Astrocyte of the hippocampus (primary cell): ENCODE data around the gene CDH1.
"Not testable (repeated sequence)": the region's sequence is repeated elsewhere in the genome, so short reads cannot be mapped to it uniquely, and the experiment has no call there.

Experiments used
- DNase-seq: peaks from one replicate; pipeline ENCODE4 v3.0.0; 2011; ENCODE audit warnings: low read depth, low spot score

CDH1 gene

DNA sequence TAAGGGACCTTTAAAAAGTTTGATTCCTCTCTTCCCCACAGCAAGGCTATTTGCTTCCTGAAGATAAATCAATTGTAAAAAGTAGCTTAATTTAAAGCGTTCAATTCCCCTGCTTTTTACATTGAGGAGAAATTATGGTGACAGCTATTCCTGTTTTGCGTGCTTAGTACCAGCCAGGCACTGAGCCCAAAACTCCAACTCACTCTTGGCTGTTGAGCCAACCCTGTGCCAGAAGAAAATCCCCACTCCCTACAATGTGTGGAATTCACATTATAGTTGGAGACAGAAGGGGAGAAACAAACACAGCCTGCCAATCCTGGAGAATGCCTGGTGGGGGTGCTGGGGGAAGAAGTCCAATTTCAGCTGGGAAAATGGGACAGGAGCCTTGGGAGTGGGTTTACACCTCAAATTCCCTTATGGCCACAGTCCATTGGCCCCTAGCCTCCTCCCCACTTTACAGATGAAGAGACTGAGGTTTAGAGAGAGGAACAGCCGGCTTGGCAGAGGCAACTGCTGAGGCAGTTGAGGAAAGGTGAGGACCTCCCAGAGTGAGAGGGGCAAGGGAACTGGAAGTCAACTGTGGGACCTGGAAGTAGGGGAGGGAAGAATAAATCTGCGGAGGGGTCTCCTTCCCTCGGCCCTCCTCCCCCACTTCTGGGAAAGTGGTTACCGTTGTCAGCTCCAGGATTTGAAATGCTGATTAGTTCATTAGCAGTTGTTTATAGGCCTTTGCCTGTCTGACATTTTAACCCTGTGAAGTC, 26.1 kb downstream of the CDH1 start:
- peak; percentile 89 for DNase-seq

DNA sequence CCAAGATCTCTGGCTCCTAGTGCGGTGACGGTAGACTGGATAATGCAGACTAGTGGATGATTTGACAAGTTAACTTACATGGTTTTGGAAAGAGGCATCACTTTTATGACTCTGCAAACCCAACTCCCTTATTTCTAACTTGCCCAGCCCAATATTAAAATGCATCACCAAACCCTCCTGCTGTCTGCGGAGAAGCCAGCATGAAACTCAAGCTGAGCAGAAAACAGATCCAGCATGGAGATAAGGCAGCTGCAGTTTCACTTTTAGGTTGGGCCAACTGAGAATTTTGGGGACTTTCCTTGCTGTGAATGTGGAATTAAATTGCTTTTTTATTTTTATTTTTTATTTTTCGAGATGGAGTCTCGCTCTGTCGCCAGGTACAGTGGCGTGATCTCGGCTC, 27.8 kb downstream of the CDH1 start:
- DNase-seq: no peak

DNA sequence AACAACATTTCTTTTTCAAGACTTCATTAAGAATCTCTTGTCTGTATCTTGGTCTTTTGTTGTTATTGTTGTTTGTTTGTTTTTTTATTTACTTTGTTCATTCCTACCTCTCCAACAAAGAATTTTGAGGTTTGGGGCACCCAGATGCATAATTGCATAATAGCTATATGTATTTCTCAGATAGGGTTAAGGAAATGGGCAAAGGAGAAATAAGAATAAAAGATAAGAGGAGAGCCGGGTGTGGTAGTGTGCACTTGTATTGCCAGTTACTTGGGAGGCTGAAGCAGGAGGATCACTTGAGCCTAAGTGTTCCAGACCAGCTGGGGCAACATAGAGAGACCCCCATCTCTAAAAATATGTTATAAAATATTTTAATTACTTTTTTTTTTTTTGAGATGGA, 30.5 kb downstream of the CDH1 start:
- DNase-seq: no peak

DNA sequence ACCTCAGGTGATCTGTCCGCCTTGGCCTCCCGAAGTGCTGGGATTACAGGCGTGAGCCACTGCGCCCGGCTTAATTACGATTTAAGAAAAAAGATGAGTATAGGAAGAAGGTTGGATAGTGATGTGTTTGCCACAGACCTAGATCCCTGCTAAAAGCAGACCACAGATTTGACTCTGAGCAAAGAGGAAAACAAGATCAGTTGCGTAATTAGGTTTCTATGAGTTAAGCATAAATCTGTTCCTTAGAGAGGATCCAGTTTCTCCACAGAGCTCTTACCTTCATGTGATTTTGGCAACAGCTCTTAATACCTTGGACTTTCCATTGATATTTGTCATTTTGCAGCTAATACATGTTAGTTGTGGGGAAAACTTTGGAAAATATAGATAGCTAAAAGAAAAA, 31.1 kb downstream of the CDH1 start:
- DNase-seq: no peak

DNA sequence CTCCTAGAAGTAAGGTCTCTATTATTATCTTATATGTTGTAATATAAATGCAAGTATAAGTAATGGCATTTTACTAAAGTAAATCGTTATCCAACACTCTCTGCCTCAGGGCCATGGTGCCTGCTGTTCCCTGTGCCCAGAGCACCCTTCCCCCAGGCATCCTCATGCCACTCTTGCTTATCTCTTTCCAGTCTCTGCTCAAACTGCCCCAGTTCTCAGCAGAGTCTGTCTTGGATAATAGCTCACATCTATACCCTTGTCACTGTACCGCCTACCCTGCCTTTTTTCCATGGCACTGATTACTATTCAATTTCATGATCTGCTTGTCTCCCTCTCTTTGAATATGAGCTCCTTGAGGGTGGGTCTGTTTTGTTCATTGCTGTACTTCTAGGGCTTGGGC, 31.7 kb downstream of the CDH1 start:
- DNase-seq: no peak

DNA sequence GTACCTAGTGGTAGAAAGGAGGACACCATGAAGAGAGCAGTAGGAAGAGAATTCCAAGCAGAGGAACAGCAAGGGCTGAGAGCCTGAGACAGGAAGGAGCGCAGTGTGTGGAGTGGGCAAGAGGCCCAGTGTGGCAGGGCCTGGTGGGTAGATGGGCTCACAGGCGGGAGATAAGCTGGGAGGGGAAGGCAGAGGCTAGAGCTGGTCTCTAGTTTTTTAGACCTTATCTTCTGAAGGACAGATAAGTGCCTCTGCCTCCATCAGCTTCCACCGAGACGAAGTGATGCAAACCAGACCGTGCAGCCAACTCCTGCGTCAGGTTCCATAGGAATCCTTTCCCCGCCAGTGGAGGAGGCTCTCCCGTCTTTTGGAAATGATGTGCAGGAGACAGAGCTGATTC, 33.6 kb downstream of the CDH1 start:
- DNase-seq: no peak

DNA sequence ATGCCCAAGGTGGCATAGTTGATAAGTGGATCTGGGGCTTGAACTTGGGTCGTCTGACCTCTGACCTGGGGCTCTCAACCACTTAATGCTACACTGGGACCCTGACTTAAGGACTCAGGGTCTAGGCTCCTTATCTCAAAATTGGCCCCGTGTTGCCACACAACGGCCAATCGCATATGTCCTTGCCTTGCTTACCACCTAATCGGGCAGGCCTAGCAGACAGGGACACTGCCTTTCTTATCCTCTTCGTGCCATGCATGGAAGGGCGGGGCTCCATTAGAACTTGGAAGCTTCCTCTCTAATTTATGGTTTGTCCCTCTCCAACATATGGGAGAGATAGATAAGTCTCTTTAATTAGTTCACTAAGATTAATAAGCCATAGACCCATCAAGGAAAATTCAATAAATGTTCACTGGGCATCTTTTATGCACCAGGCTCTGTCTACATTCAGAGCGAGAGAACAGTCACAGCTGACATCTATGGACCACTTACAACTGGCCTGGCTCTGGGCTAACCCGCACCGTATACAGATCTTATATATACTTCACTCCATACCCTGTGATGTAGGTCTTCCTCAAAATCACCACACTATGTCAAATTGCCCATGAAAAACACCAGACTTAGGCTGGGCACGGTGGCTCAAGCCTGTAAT, 35.1 kb downstream of the CDH1 start:
- no peak for DNase-seq

DNA sequence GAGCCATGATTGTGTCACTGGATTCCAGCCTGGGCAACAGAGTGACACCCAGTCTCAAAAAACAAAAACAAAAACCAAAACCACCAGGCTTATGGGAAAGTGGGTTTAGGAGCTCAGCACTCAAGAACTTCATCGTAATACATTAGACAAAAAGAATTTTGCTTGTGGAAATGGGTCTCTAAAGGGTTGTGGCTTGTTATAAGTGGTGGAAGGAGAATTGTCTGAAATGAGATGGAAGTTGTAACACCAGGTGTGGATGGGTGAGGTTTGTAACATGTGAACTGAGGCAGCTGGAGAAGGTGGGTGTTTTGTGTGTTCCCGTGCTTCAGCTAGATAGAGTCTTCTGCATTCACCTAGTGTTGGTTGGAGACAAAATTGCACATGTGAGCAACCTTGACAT, 35.8 kb downstream of the CDH1 start:
- no peak for DNase-seq

DNA sequence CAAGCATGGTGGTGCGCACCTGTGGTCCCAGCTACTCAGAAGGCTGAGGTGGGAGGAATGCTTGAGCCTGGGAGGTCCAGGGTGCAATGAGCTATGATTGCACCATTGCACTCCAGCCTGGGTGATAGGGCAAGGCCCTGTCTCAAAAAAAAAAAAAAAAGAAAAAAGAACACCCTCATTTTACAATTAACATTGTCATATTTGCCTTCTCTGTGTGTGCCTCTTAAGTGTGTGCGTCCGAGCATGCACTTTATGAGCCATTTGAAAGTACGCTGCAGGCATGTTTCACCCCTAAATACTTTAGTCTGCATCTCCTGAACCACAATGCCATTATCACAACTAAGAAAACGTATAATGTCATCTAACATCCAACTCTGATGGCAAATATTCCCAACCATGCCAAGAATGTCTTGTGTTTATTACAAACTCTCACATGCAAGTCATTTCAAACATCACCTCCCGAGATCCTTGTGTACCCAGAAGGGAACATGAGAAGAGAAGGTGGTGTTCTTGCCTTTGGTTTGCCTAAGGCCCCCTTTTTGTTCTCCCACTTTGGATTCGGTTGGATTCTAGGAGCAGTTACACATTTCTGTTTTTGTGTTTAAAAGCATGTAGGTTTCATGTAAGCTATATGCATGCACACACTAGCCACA, 38.0 kb downstream of the CDH1 start:
- DNase-seq: no peak

DNA sequence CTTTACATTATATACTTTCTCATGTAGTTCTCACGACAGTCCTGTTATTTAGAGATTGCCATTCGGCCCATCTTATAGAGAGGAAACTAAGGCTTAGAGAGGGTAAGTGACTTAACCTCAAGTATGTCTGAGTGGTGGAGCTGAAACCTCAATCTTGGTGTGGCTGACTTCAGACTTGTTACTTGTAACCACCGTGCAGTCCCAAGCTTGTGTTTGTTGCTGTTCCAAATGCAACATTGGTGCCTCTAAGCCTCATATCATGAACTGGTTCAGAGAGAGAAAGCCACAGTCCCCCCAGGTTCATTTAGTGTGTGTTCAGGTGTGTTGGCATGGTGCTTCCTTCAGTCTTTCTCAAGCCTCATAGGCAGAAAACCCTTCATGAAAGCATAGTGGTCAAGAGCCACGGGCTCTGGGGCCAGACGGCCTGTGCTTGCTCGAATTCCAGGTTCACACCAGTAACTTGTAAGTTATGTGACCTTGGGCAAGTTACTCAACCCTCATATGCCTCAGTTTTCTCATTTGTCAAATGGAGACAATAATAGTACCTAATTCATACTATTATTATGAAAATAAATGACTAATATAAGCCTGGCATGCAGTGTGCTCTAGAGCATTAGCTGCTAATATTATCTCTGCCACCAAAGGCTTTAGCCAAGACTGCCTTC, 39.9 kb downstream of the CDH1 start:
- DNase-seq: peak; percentile 84

DNA sequence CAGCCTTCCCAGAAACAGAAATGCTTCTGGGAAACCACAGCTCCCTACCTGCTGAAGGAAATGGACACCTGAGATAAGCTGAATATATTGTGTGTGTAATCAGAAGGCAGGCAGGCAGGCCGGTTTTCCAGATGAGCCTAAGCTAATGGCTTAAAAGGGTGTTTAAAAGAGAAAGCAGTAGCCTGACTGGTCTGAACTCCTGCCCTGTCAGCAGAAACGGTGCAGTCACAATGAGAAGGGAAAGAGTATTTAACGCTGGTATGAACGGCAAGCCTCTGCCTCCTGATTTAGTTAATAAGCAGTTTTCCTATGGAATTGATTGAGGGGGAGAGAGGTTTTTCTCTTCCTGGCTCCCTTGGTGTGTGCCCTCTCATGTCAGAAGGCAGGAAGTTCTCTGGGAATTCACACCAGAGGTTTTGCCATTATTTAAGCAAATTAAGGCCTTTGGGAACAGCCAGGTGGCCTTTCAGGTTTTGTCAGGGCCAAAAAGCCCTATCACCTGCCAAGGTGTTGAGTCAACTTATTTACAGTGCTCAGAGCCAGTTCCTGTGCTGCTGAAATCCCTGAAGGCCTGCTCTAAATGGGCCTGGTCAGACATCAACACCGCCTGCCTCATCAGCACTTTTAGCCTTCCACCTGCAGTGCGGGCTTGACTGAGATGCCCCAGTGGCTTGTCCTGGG, 41.6 kb downstream of the CDH1 start:
- no peak for DNase-seq

DNA sequence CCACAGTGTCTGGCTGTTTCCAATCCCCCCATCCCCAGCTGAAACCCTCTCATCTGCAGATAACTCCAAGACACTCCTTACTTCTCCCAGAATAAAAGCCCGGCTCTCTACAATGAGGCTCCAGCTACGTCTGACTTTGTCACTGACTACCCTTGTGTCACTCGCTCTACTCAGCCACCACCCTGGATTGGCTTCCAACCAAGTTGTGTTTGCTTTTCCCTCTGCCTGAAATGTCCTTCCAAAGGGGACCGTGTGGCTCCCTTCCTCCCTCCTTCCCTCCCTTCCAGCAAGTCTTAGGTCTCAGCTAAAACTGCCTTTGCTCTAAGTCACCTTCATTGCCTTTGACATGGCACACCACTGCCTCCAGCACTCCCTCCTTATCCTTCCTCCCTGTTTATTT, 42.8 kb downstream of the CDH1 start:
- DNase-seq: no peak

DNA sequence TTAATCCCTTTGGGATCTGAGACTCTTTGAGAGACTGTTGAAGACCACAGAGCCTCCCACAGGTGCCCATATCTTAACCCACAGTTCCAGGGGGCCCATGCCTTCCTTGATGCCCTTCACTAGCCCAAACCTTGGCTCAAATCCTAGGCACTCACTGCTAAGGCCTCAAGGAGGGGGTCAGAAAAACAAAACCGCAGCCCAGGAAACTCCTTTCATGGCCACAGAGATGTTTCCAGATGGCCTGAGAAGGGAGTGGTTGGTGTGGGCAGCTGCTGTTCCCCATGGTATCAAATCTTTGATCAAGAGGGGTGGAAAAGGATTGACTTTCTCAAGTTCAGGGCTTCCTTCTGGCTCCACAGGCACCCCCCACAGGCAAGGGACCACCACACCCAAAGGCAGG, 44.7 kb downstream of the CDH1 start:
- no peak for DNase-seq

DNA sequence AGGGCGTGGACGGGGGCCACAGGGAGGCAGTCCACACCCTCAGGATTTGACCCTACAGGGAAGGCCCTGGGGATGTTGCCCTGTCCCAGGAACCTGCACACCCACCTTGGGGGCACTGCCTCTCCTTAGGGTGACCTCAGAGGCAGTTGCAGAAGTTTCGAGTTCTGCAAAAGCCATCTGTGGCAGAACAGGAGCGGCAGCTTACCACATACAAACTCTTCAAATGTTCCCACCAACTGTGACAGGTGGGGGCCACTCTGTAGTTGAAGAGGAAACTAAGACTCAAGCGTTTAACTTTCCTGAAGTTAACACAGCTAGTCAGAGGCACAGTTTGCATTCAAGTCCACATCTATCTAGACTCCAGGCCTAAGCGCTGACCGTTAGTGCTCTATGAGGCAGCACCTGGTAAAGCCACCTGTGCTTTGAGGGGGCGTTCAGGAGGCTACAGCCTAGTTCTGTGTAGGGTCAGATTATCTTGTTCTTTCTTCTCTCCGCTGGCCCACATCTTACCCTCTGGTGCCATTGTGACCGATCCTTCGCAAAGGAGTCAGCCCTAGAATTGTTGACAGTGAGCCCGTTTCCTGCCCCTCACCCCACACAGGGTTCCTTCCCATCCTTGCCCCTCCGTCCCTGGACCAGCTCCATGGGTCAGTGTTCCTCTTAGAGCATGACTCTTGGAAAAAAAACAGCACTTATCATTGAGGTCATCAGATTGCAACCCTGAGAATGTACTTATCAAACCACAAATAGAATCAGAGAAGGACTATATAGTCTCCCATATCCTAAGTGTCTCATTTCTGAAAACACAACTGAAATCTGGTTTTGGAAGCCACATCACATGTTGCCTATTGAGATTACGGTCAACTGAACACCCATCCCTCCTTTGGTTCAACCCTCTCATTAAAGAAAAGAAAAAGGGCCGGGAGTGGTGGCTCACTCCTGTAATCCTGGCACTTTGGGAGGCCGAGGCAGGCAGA, 45.4 kb downstream of the CDH1 start:
- no peak for DNase-seq

DNA sequence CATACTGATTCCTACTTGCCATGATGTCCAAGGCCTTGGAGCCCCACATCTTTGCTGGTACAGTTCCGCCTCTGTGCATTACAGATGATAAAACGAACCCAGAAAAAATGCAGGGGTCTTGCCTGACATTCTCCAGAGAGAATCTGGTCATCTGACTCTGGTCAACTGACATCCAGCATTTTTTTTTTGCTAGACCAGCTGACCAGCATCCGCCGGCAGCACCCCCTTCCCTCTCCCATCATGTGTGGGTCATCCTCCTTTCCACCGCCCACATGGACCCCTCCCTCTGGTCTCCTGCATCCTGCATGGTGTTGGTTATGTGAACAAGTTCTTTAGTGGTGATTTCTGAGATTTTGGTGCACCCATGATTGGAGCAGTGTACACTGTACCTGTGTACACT, 47.1 kb downstream of the CDH1 start:
- DNase-seq: no peak

DNA sequence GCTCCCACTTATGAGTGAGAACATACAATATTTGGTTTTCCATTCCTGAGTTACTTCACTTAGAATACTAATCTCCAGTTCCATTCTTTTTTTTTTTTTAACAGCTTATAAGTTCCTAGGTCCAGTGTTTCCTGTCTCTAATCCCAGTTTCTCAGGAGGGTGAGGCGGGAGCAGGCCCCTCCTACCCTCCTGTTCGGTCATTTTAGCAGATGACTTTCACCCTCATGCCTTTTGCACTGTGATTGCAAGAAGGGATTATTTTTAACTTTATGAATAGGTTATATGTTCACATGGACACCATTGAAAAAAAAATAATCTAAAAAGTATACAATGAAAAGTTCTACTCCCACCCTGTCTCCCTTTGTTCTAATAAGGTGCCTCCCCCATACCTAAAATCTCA, 47.6 kb downstream of the CDH1 start:
- no peak for DNase-seq

DNA sequence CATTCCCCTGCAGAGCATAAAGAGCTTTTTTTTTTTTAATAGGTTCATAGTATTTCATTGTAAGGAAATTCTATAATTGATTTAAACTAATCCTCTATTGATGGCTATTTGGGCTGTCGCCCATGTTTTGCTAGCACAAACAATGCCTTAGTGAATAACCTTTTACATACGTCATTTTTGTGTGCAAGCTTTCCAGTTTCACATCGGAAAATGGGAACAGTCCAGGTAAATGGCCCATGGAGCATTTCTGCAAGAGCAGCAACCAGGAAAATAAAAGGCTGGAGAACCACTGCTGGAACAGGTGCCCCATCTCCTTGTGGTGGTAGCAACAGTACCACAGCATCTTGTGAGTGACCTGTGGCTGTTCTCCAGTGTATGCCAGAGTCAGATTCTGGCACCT, 48.6 kb downstream of the CDH1 start:
- no peak for DNase-seq

DNA sequence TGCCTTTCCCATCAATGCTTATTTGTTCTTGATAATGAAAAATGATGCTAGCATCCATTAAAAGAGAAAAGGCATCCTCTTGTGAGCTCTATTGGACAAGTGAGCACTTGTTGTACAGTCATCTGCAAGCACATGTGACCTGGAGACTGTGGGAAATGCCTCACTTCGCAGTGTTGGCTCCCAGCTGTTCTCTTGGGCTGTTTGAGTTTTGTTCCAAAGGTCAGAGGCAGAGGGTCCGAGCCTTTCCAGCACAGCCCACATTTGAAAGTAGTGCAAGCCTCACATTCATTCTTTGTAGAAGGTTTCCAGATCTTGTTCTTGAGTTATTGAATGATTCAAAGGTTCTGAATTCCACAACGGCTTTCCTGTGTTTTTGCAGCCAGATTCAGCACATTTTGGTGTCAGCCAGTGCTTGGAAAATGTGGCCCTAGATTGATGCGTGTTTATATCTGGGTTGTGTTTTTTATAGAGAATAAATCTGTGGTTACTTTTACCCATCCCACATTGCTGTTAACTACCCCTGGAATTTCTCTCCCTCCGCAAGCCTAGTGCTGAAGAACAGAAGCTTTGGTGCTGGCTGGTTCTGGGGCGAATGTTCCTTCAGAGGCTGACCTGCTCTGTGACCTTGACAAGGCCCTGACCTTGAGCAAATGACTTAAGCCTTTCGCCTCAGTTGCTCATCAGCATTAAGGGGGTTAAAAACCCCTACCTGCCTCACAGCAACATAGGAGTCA, 49.8 kb downstream of the CDH1 start:
- peak; percentile 84 for DNase-seq

DNA sequence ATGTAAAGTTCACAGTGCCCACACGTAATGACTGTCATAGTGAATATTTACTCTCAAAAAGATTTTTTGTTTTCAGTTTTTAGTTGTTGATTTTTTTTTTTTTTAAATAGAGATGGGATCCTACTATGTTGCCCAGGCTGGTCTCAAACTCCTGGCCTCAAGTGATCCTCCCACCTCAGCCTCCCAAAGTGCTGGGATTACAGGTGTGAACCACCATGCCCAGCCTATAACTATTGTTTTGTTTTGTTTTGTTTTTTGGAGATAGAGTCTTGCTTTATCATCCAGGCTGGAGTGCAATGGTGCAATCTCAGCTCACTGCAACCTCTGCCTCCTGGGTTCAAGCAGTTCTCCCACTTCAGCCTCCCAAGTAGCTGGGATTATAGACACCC, 50.3 kb downstream of the CDH1 start:
- DNase-seq: not testable (repeated sequence)

DNA sequence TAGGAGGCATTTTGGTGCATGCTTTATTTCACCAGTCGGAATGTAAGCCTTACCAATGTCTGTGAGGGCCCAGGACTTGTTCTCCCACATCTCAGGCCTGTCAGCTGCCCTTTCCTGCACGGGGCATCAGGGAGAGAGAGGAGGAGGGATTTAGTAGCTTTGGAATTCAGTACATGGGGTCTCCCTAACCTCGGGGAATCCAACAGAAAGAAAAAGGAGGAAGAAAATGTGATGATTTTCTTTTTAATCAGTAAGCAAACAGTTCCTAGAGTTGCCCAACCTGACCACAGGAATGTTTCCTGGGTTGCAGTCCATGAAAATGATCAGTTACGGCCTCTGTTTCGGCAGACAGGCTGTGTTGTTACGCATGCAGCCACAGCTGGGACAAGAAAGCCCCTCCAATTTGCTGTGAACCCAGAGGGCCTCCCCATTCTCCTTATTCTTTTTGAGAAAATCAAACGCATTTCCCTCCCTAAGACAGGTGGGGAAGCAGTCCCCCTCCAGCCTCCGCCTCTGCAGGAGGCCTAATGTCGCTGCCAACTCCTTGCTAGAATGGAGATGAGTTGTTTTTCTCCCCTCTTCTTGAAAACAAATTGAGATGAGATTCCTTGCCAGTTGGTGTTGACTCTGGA, 53.2 kb downstream of the CDH1 start:
- peak; percentile 94 for DNase-seq
